Osteoblast (primary cell): ENCODE measurements around the gene SMARCE1. TPM values are rescaled to one million over a fixed set of nuclear protein-coding genes. Genes with fewer than 3 reads are reported as not detected.

Source experiments
- DNase-seq: peaks from one replicate; pipeline ENCODE4 v3.0.0; 2011; ENCODE audit warnings: low spot score, mixed read lengths; ENCODE audit not compliant: insufficient read length; ENCODE audit errors: missing footprints
- H2AFZ ChIP-seq: 2 replicates; pipeline ENCODE4 v1.6.0; 2011; ENCODE audit warnings: mild to moderate bottlenecking, low read length
- H3K27ac ChIP-seq: 2 replicates; pipeline ENCODE4 v1.5.1; 2011; ENCODE audit warnings: mild to moderate bottlenecking, low read depth, low read length, moderate library complexity
- H3K27me3 ChIP-seq: 2 replicates; pipeline ENCODE4 v1.6.0; 2012; ENCODE audit warnings: mild to moderate bottlenecking, control low read depth, inconsistent platforms, low read length, moderate library complexity; ENCODE audit not compliant: insufficient read depth
- H3K36me3 ChIP-seq: 2 replicates; pipeline ENCODE4 v1.5.1; 2011; ENCODE audit warnings: mild to moderate bottlenecking, low read length, control low read depth, moderate library complexity; ENCODE audit not compliant: insufficient read depth
- H3K4me1 ChIP-seq: 2 replicates; pipeline ENCODE4 v1.5.1; 2011; ENCODE audit warnings: mild to moderate bottlenecking, low read length, control low read depth, moderate library complexity; ENCODE audit not compliant: insufficient read depth
- H3K4me2 ChIP-seq: 2 replicates; pipeline ENCODE4 v1.6.0; 2011; ENCODE audit warnings: mild to moderate bottlenecking, low read length; ENCODE audit not compliant: insufficient read depth
- H3K4me3 ChIP-seq: fragments of 200-600 bp; sonication (generic); 3 replicates; pipeline ENCODE4 v1.5.1; 2012; ENCODE audit warnings: mild to moderate bottlenecking, low read length, inconsistent platforms; ENCODE audit not compliant: insufficient read depth
- H3K79me2 ChIP-seq: 2 replicates; pipeline ENCODE4 v1.6.0; 2012; ENCODE audit warnings: mild to moderate bottlenecking, low read length, control low read depth, inconsistent platforms; ENCODE audit not compliant: insufficient read depth
- H3K9me3 ChIP-seq: 2 replicates; pipeline ENCODE4 v1.5.1; 2011; ENCODE audit warnings: low read depth, low read length, control low read depth
- H4K20me1 ChIP-seq: 2 replicates; pipeline ENCODE4 v1.6.0; 2012; ENCODE audit warnings: mild to moderate bottlenecking, low read length, control low read depth; ENCODE audit not compliant: insufficient read depth
- total RNA-seq: library from RNA; depleted of rRNA; stranded (reverse); fragments of >200 nt; gene quantifications from 2 replicates; pipeline ENCODE4 v1.2.3, GENCODE V29; 2012
- TF ChIP-seq, protein P1 (sequence below): IDR thresholded peaks from 2 replicates; pipeline ENCODE4 v1.5.1; 2011; ENCODE audit warnings: mild to moderate bottlenecking, low read depth, low read length, moderate library complexity; ENCODE audit errors: extremely low read depth

SMARCE1 gene
- total RNA-seq, 1 donor = 101 TPM

DNA sequence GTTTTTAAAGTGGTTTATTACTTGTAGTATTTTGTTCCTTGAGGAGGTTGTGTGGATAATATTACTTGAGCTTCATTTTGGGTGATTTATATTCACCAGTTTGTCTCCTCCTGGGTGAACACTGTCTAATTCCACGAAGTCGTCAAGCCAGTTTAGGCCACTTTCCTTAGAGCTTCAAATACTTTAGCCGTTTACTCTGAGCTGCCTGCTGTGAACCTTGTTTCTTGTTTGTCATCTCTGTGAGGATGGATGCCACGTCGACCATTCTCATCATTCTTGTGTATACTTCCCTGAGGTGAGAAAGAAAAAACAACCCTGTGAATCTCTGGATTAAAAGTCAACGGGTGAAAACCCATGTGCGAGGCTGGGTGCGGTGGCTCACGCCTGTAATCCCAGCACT, 47.0 kb upstream of the SMARCE1 start:
- peaks cover 60% of the 10 kb centered on the region for H3K27me3 ChIP-seq
- TF ChIP-seq, protein P1, sequence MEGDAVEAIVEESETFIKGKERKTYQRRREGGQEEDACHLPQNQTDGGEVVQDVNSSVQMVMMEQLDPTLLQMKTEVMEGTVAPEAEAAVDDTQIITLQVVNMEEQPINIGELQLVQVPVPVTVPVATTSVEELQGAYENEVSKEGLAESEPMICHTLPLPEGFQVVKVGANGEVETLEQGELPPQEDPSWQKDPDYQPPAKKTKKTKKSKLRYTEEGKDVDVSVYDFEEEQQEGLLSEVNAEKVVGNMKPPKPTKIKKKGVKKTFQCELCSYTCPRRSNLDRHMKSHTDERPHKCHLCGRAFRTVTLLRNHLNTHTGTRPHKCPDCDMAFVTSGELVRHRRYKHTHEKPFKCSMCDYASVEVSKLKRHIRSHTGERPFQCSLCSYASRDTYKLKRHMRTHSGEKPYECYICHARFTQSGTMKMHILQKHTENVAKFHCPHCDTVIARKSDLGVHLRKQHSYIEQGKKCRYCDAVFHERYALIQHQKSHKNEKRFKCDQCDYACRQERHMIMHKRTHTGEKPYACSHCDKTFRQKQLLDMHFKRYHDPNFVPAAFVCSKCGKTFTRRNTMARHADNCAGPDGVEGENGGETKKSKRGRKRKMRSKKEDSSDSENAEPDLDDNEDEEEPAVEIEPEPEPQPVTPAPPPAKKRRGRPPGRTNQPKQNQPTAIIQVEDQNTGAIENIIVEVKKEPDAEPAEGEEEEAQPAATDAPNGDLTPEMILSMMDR = no peak
- H2AFZ ChIP-seq = no peak overlapping the region
- H3K27ac ChIP-seq = no peak overlapping the region
- peak; percentile 22 for DNase-seq
- H3K9me3 ChIP-seq = no peaks in the 10 kb centered on the region
- H3K4me3 ChIP-seq = no peak overlapping the region
- no peaks in the 10 kb centered on the region for H3K36me3 ChIP-seq
- H3K79me2 ChIP-seq = no peaks in the 10 kb centered on the region
- H3K4me1 ChIP-seq = no peaks in the 10 kb centered on the region
- H3K4me2 ChIP-seq = no peak overlapping the region
- H4K20me1 ChIP-seq = no peaks in the 10 kb centered on the region

DNA sequence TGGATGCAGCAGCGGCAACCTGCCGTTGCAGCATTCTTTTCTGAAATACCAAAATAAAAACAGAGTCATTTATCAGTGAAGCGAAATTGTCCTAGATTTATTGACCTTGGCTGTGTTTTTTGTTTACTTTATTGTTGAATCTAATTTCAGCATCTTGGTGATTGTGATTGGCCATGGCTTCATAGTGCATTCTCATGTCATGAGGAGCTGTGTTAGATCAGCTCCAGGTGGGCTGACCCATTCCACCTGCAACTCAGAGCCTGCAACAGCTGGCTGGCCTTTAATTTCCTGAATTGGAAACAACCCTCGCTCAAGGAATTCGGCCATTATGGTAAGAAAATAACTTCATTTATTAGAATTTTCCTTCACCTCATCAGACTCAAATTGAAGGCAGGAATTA, 39.5 kb upstream of the SMARCE1 start:
- Histone ChIP-seq H3K27ac (no peak overlapping the region), H3K4me1 (no peaks in the 10 kb centered on the region), H3K9me3 (no peaks in the 10 kb centered on the region), H4K20me1 (no peaks in the 10 kb centered on the region), H3K79me2 (no peaks in the 10 kb centered on the region), H3K27me3 (peaks cover 29% of the 10 kb centered on the region), H2AFZ (no peak overlapping the region), H3K4me3 (no peak overlapping the region), H3K36me3 (no peaks in the 10 kb centered on the region), H3K4me2 (no peak overlapping the region)
- no peak for DNase-seq
- TF ChIP-seq, protein P1 = no peak

DNA sequence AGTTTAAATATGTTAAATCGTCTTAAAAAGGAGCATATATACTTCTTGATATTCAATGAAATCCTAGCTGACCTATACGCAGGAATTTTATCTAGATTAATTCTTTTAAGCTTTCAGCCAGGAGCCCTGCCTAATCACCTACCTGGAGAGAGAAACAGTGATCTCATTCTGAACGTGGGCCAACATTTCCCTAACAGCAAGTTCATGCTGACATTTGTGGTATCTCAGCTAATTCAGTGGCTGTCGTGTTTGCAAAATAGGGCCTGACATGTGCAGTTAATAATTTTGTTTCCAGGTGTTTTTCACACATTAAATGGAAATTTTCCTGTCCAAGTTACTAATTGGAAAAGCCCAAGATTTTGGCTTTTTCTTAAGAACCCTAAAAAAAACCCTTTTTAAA, 38.6 kb upstream of the SMARCE1 start:
- DNase-seq = no peak
- Histone ChIP-seq H3K36me3 (no peaks in the 10 kb centered on the region), H2AFZ (no peak overlapping the region)

DNA sequence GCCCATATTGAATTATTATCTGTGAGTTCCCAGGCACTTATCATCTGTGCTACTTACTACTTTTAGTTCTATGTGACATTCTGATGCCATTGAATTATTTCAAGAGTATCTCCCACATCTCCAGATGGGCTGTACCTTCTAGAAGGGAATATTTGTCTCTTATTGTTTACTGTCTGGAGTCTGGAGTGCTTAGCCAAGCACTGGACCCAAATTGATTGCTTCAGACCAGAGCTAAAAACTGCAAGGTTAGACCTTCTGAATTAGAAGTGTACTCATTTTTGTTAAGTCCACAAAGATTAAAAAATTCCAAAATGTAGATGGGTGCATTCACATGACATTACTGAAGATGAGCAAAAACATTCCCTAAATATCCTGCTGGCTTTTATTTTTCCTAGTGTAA, 33.4 kb upstream of the SMARCE1 start:
- Histone ChIP-seq H3K36me3 (no peaks in the 10 kb centered on the region), H3K79me2 (no peaks in the 10 kb centered on the region), H4K20me1 (no peaks in the 10 kb centered on the region), H3K27me3 (peaks cover 47% of the 10 kb centered on the region), H3K9me3 (no peaks in the 10 kb centered on the region), H3K4me1 (no peaks in the 10 kb centered on the region), H2AFZ (no peak overlapping the region), H3K4me3 (no peak overlapping the region), H3K27ac (no peak overlapping the region), H3K4me2 (no peak overlapping the region)
- DNase-seq = no peak
- TF ChIP-seq, protein P1 = no peak

More for the DNA sequence above, 38.6 kb upstream of the SMARCE1 start:
- no peak overlapping the region for H3K4me2 ChIP-seq
- no peaks in the 10 kb centered on the region for H3K9me3 ChIP-seq
- no peaks in the 10 kb centered on the region for H3K4me1 ChIP-seq
- no peaks in the 10 kb centered on the region for H4K20me1 ChIP-seq
- no peak overlapping the region for H3K4me3 ChIP-seq
- peaks cover 29% of the 10 kb centered on the region for H3K27me3 ChIP-seq
- H3K27ac ChIP-seq = no peak overlapping the region
- TF ChIP-seq, protein P1 = no peak
- H3K79me2 ChIP-seq = no peaks in the 10 kb centered on the region
